ENCODE data around the gene PLCB4.

Gene PLCB4

DNA sequence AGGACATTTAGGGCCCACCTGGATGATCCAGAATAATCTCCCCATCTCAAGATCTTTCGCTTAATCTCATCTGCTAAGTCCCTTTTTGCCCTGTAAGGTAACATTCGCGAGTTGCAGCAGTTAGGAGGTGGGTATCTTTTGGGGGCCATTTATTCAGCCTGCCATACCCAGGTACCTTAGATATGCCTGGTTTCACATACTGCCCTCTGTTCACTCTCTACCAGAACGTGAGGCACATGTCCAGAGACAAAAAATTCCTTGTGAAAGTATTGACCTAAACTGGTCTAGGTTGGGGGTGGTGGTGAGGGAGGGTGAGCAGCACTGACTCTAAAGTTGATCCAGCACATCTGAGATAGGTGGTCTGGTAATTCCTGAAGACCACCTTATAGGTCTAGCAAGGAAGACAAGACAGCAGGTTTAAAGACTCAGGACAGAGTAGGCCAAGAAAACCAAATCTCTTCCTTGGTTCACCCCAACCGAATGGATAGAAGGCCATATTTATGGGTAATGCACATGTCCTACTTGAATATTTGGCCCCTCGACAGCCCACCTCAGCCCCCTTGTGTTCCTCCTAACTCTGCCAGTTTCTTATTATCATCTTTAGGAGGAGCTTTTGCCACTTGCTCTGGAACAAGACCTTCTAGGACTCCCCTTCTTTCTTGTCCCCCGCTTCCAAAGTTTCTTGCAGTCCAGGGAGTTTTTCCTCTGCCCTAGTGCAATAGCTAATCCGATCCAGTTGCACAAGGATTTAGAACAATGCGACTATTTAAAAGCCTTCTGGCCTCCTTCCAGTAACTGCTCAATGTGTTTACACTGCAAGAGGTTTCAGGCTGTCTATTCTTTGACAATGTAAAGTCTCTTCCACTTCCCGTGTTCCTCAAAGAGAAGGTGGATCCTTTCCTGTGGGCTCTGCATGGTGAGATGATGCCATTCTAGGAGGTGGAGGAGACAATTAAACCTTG is 232.5 kb downstream of the PLCB4 start:
- H3K4me3 ChIP-seq (ENCODE audit: low read depth, low read length), result no peak overlapping the region
- H3K36me3 ChIP-seq (replicated peaks), result no peaks in the 10 kb centered on the region
- TF ChIP-seq, protein P1, sequence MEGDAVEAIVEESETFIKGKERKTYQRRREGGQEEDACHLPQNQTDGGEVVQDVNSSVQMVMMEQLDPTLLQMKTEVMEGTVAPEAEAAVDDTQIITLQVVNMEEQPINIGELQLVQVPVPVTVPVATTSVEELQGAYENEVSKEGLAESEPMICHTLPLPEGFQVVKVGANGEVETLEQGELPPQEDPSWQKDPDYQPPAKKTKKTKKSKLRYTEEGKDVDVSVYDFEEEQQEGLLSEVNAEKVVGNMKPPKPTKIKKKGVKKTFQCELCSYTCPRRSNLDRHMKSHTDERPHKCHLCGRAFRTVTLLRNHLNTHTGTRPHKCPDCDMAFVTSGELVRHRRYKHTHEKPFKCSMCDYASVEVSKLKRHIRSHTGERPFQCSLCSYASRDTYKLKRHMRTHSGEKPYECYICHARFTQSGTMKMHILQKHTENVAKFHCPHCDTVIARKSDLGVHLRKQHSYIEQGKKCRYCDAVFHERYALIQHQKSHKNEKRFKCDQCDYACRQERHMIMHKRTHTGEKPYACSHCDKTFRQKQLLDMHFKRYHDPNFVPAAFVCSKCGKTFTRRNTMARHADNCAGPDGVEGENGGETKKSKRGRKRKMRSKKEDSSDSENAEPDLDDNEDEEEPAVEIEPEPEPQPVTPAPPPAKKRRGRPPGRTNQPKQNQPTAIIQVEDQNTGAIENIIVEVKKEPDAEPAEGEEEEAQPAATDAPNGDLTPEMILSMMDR (IDR thresholded peaks at IDR 0.05; ENCODE audit: low read depth, low read length, missing control alignments), result no peak
- H3K27me3 ChIP-seq (replicated peaks), result no peaks in the 10 kb centered on the region
- H3K27ac ChIP-seq, result no peak overlapping the region
- peak; percentile 46 for DNase-seq
- in situ Hi-C loops (cut with HindIII; ENCODE audit: low pct_ligation_motif_present, low sequenced_read_pairs), result no loop called here

GRCh38 chr20:9302091-9302462 is 233.2 kb downstream of the PLCB4 start:
- in situ Hi-C loops (cut with HindIII; ENCODE audit: low pct_ligation_motif_present, low sequenced_read_pairs), result no loop called here
- Histone ChIP-seq H3K36me3 (replicated peaks) (no peaks in the 10 kb centered on the region), H3K27ac (no peak overlapping the region), H3K4me3 (ENCODE audit: low read depth, low read length) (no peak overlapping the region), H3K27me3 (replicated peaks) (no peaks in the 10 kb centered on the region)
- TF ChIP-seq, protein P1 (IDR thresholded peaks at IDR 0.05; ENCODE audit: low read depth, low read length, missing control alignments), result no peak
- DNase-seq, result no peak

GRCh38 chr20:9306521-9306920 is 237.6 kb downstream of the PLCB4 start:
- in situ Hi-C loops (cut with HindIII; ENCODE audit: low pct_ligation_motif_present, low sequenced_read_pairs), result no loop called here
- DNase-seq, result peak; percentile 40
- TF ChIP-seq, protein P1 (IDR thresholded peaks at IDR 0.05; ENCODE audit: low read depth, low read length, missing control alignments), result no peak
- H3K27ac ChIP-seq, result no peak overlapping the region
- H3K27me3 ChIP-seq (replicated peaks), result no peaks in the 10 kb centered on the region
- H3K36me3 ChIP-seq (replicated peaks), result no peaks in the 10 kb centered on the region
- H3K4me3 ChIP-seq (ENCODE audit: low read depth, low read length), result no peak overlapping the region

GRCh38 chr20:9308056-9308455 is 239.2 kb downstream of the PLCB4 start:
- TF ChIP-seq, protein P1 (IDR thresholded peaks at IDR 0.05; ENCODE audit: low read depth, low read length, missing control alignments), result no peak
- DNase-seq, result no peak
- Histone ChIP-seq H3K27ac (no peak overlapping the region), H3K27me3 (replicated peaks) (no peaks in the 10 kb centered on the region), H3K36me3 (replicated peaks) (no peaks in the 10 kb centered on the region), H3K4me3 (ENCODE audit: low read depth, low read length) (no peak overlapping the region)
- in situ Hi-C loops (cut with HindIII; ENCODE audit: low pct_ligation_motif_present, low sequenced_read_pairs), result no loop called here

DNA sequence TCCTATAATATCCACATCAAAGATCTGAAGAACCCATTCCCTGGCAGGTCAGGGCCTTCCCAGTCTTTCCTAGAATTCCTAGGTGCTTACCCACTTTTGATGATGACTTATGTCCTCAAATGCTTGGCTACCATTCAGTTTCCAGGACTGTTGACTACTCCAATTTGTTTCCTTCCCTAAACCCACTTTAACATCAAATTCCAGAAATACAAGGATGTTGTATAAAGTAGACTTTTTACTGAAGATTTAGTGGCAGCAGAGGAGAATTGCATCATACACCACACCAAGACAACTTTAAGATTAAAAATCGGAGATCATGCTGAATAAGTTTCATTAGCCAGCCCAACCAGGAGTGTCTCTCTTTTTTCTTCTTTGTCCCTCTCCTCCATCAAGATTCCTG is 242.2 kb downstream of the PLCB4 start:
- H3K27ac ChIP-seq, result no peak overlapping the region
- in situ Hi-C loops (cut with HindIII; ENCODE audit: low pct_ligation_motif_present, low sequenced_read_pairs), result no loop called here
- no peak overlapping the region for H3K4me3 ChIP-seq (ENCODE audit: low read depth, low read length)
- TF ChIP-seq, protein P1 (IDR thresholded peaks at IDR 0.05; ENCODE audit: low read depth, low read length, missing control alignments), result no peak
- no peaks in the 10 kb centered on the region for H3K36me3 ChIP-seq (replicated peaks)
- DNase-seq, result no peak
- H3K27me3 ChIP-seq (replicated peaks), result no peaks in the 10 kb centered on the region
